Uterus (tissue), 2 donors: Measurements from ENCODE around the gene ERMP1.

Experiments
- POLR2A ChIP-seq, 2 donors: fragments of 450-650 bp; IDR thresholded peaks; one replicate each; pipeline ENCODE4 v1.6.1; 2016; ENCODE audit warnings: antibody characterized with exemption in 2 of 2, mild to moderate bottlenecking in 1 of 2, moderate library complexity in 1 of 2
- TF ChIP-seq, protein P1 (sequence below), 4 experiments: fragments of 200-600 bp in 2 of 4; fragments of 450-650 bp in 2 of 4; sonication (generic) in 2 of 4; IDR thresholded peaks; one replicate each; pipeline ENCODE4 v1.5.1; 2016 to 2019; ENCODE audit warnings: antibody characterized with exemption in 4 of 4, mild to moderate bottlenecking in 2 of 4, moderate library complexity in 1 of 4

DNA sequence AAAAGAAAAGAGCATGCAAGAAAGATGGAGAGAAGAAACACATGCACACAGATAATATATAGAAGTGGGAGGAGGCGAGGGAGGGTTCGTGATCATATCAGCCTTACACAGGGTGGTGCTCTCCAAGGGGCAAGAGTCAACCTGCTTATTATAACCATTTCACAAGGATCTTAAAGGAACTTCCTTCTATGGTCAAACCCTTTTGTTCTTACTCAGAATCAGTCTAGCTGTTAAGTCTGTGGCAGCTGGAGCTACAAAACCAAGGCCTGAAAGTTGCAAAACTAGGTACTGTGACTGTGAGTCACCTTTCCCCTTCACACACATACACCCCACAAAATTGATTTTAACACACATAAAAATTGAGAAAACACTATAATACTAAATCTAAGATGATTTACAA lies 18.5 kb upstream of the ERMP1 start:
- TF ChIP-seq, protein P1, sequence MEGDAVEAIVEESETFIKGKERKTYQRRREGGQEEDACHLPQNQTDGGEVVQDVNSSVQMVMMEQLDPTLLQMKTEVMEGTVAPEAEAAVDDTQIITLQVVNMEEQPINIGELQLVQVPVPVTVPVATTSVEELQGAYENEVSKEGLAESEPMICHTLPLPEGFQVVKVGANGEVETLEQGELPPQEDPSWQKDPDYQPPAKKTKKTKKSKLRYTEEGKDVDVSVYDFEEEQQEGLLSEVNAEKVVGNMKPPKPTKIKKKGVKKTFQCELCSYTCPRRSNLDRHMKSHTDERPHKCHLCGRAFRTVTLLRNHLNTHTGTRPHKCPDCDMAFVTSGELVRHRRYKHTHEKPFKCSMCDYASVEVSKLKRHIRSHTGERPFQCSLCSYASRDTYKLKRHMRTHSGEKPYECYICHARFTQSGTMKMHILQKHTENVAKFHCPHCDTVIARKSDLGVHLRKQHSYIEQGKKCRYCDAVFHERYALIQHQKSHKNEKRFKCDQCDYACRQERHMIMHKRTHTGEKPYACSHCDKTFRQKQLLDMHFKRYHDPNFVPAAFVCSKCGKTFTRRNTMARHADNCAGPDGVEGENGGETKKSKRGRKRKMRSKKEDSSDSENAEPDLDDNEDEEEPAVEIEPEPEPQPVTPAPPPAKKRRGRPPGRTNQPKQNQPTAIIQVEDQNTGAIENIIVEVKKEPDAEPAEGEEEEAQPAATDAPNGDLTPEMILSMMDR (IDR thresholded peaks at IDR 0.05), result no peak
- no peak for TF ChIP-seq POLR2A (IDR thresholded peaks at IDR 0.05)
